COR-L47 (cell line): ENCODE measurements around the gene GPC6.
A peak's percentile ranks its signal among the peaks of the same experiment; 100 is the strongest.

Experiments used
- DNase-seq: peaks from one replicate; lab custom pipeline; 2025; lab: John Stamatoyannopoulos, UW

GPC6 gene

DNA sequence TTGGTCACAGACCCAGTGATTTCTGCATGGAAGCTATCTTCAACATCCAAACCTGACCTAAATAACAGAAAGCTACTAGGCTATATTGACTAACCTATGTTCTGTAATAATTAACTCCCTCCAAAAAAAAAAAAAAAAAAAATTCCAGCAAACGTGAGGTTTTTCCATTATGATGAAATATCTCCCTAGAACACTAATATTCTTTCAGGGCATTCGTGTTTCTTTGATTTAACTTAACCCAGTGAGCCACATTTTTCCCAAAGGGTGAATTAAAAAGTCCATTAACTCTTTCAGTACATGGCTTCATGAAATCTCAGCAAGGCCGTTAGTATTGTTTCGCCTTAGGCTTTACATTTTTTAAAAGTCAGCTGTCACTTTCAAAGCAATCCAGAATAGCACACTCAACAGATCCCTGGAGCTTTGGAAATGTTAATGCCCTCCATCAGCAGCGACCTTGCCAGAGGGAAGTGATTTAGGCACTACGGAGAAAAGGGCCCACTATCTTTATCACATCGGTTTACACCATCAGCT lies 1077.1 kb downstream of the GPC6 start:
- DNase-seq, result no peak

- DNase-seq, result no peak
Measured at GRCh38 chr13:94305033-94305432, 1078.4 kb downstream of the GPC6 start.

- no peak for DNase-seq
Measured at GRCh38 chr13:94305463-94305862, 1078.9 kb downstream of the GPC6 start.

DNA sequence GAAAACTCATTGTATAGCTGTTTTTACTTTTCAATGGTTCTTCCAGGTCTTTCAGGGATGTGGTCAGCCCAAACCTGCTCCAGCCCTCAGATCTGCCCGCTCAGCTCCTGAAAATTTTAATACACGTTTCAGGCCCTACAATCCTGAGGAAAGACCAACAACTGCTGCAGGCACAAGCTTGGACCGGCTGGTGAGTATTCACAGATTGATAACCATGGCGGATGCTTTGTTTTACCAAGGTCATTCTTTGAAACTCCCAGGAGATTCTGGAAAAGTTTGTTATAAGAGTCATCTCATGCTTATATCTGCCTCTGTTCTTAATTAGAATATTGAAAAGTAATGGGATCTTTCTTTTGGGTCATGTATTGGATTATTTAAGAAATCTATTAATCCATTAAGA lies 1079.3 kb downstream of the GPC6 start:
- DNase-seq, result no peak

GRCh38 chr13:94308832-94309231 lies 1082.2 kb downstream of the GPC6 start:
- no peak for DNase-seq

- no peak for DNase-seq
Measured at GRCh38 chr13:94309576-94309975, 1083.0 kb downstream of the GPC6 start.

- no peak for DNase-seq
Measured at GRCh38 chr13:94309997-94310855, 1083.6 kb downstream of the GPC6 start.

DNA sequence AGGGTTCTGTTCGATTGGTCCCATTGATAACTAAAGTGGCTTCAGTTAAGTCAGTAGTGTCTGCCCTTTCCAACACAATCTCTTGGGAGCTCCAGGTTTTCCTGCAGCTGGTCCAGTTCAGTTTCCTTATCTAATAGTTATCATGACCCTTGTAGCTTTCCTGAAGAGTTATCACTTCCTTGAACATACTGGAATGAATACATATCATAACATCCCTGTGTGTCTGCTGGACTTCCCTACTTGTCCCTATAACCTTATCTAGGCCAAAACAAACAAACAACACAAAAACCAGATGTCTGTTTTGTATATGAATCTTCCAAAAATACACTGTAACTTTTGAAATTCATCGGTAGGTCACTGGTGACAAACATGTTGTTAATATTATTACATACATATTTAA lies 1085.3 kb downstream of the GPC6 start:
- no peak for DNase-seq

DNA sequence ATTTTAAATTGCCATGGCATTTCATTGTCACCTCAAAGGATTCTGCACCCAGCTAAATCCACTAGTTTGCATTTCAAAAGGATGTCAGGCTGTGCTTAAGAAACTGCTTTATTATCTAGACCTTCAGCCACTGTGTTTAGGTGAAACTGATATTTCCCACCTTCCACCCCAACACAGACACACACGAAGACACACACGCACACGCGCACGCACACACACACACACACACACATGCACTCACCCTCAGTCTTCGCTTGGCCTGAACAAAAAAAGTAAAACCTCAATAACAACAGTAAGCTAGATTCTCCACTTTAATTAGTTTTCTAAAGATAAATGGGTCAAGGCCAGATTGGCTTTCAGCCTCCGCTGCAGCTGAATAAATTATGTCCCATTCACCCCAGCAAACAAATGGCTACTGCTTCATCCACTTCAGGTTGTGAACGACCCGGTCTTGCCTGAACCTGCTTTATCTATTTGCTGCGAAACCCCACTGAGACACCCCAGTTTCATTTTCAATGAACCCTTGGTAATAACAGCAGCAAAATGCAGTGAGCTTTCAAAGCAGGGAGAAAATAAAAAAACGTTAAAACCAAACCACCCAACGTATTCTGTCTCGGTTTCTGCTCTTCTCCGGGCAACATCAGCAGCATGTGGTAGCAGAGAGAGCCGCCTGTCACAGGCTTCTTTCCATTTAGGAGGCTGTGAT lies 1086.1 kb downstream of the GPC6 start:
- DNase-seq, result peak; percentile 67

- no peak for DNase-seq
Measured at GRCh38 chr13:94313321-94313910, 1086.8 kb downstream of the GPC6 start.

GRCh38 chr13:94313926-94314325 lies 1087.3 kb downstream of the GPC6 start:
- DNase-seq, result no peak

DNA sequence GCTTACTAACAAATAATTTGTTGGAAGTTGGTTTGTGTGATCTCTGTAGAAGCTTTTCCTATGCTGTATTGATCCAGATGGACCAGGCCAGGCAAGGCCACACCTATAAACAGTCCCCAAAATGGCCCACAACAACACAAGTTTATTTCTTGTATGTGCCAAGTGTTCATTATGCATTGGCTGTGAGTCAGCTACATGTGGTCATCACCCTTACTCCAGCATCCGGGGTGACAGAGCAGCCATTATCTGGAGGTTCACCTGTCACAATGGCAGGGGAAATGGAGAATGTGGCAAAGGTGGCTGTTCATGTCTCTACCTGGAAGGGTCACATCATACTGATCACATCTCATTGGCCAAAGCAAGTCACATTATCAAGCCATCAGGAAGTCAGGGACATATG lies 1088.6 kb downstream of the GPC6 start:
- no peak for DNase-seq

GRCh38 chr13:94317063-94317491 lies 1090.5 kb downstream of the GPC6 start:
- no peak for DNase-seq

DNA sequence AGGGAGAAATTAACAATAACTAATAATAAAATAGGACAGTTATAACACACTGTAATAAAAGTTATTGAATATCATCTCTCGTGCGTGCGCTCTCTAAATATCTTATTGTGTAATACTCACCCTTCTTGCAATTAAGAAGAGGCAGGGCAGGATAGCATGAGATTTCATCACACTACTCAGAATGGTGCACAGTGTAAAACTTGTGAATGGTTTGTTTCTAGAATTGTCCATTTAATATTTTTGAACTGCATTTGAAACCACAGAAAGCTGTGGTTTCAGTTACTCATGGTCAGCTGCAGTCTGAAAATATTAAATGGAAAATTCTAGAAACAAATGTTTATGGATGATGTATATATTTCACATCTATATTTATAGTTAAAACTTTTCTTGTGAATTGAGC lies 1091.8 kb downstream of the GPC6 start:
- DNase-seq, result no peak

- DNase-seq, result no peak
Measured at GRCh38 chr13:94319501-94319900, 1092.9 kb downstream of the GPC6 start.

GRCh38 chr13:94322925-94323763 lies 1096.5 kb downstream of the GPC6 start:
- no peak for DNase-seq

DNA sequence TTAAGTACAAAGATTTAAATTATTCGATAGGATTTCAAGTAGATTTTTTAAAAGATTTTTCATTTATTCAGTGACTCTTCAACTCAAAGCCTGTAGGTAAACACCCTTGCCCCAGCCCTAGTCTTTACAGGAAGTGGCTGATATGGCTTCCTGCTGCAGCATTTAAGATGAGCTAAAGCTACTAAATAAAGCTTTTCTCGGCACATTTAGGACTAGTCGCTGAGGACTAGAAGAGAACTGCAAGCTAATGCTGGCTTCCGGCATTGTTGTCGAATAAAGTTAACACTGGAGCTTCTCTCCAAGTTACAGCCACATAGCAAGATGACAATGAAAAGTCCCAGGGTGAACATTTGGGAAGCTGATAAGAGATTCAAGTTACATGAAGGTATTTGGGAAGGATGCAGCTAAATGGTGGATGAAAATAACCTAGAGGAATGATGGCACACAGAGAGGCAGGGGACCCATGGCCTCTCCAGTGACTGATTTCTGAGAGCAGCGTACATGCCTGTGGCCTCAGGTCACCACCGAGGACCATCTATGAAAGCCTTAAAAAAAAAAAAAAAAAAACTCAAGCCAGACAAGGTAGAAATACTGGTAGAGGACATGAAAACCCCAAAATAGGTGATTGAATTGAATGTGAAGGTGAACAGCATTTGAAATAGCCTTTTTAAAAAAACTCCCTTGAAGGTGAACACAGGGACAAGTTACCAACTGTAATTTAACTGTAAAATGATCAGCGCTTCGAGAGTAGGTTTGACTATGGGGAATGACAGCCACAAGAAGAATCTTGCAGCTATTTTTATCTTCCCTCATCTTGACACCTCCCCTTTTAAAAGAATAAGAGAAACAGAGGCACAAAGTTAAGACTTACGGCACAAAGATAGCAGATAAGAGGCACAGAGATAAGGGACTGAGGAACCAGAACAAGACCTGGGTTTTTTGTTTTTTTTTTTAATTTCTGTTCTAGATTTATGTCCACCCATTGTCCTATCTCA lies 1097.5 kb downstream of the GPC6 start:
- no peak for DNase-seq

GRCh38 chr13:94324767-94325540 lies 1098.3 kb downstream of the GPC6 start:
- no peak for DNase-seq

DNA sequence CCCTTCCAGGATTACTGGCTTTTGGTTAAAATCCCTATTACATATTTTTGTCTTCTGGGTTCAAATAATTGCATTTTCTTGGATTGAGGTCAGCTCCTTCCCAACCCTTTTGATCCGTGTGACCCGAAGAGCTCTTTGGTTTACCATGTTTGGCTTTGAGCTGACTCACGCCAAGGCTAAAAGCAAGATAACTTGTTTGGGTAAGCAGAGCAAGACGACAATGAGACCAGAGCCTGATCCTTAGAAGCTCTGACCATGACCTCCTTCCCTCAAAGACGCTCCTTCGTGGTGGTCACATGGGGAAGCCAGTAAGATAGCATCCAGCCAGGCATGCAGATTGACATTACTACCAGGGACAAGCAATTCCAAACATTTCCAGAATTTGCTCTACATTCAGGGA lies 1099.0 kb downstream of the GPC6 start:
- DNase-seq, result no peak

GRCh38 chr13:94327318-94327717 lies 1100.7 kb downstream of the GPC6 start:
- no peak for DNase-seq
